HAP-1 (cell line): ENCODE measurements around the gene SPHK1.

Source experiments
- DNase-seq, 2 experiments: peaks; one replicate each; pipeline ENCODE4 v3.0.0-alpha.2; 2016 to 2020; ENCODE audit warnings: low spot score in 2 of 2
- H3K27me3 ChIP-seq: fragments of 250-450 bp; sonication (Bioruptor Pico); 2 replicates; pipeline ENCODE4 v1.5.1; 2020; ENCODE audit warnings: low read depth, mild to moderate bottlenecking, moderate library complexity
- H3K36me3 ChIP-seq: fragments of 250-450 bp; sonication (Bioruptor Pico); replicated peaks from 2 replicates; pipeline ENCODE4 v1.5.1; 2020; ENCODE audit warnings: mild to moderate bottlenecking
- H3K4me1 ChIP-seq: fragments of 250-450 bp; sonication (Bioruptor Pico); 2 replicates; pipeline ENCODE4 v1.5.1; 2020; ENCODE audit warnings: mild to moderate bottlenecking
- H3K4me3 ChIP-seq: fragments of 250-450 bp; sonication (Bioruptor Pico); 2 replicates; pipeline ENCODE4 v1.5.1; 2020; ENCODE audit warnings: mild to moderate bottlenecking, moderate library complexity
- H3K9me3 ChIP-seq: fragments of 250-450 bp; sonication (Bioruptor Pico); 2 replicates; pipeline ENCODE4 v1.5.1; 2020; ENCODE audit warnings: mild to moderate bottlenecking, moderate library complexity
- in situ Hi-C: fragments of 300-500 bp; cut with MboI; formaldehyde crosslinking; loops from 3 replicates; pipeline ENCODE4 v1.14.3; 2020; ENCODE audit warnings: low sequenced_read_pairs, inconsistent platforms, mixed read lengths

SPHK1 gene

GRCh38 chr17:76432712-76433336 lies 48.4 kb downstream of the SPHK1 start:
- no peaks in the 10 kb centered on the region for H3K9me3 ChIP-seq

GRCh38 chr17:76433693-76434092 lies 49.3 kb downstream of the SPHK1 start:
- DNase-seq = no peak
- H3K9me3 ChIP-seq = no peaks in the 10 kb centered on the region
- no peaks in the 10 kb centered on the region for H3K27me3 ChIP-seq
- H3K4me1 ChIP-seq = peaks cover 15% of the 10 kb centered on the region
- H3K36me3 ChIP-seq = no peaks in the 10 kb centered on the region
- no peak overlapping the region for H3K4me3 ChIP-seq
- in situ Hi-C loops = no loop called here

More at GRCh38 chr17:76432712-76433336, 48.4 kb downstream of the SPHK1 start:
- Histone ChIP-seq H3K4me3 (no peak overlapping the region), H3K27me3 (no peaks in the 10 kb centered on the region), H3K4me1 (peaks cover 14% of the 10 kb centered on the region), H3K36me3 (no peaks in the 10 kb centered on the region)
- DNase-seq = peak in 1 of 2 experiments; percentile 4
- in situ Hi-C loops = no loop called here

GRCh38 chr17:76434870-76435269 lies 50.5 kb downstream of the SPHK1 start:
- no peaks in the 10 kb centered on the region for H3K36me3 ChIP-seq
- DNase-seq = no peak
- no peaks in the 10 kb centered on the region for H3K9me3 ChIP-seq
- H3K4me1 ChIP-seq = peaks cover 23% of the 10 kb centered on the region
- no peak overlapping the region for H3K4me3 ChIP-seq
- H3K27me3 ChIP-seq = no peaks in the 10 kb centered on the region
- in situ Hi-C loops = no loop called here

GRCh38 chr17:76435751-76436150 lies 51.3 kb downstream of the SPHK1 start:
- Histone ChIP-seq H3K9me3 (no peaks in the 10 kb centered on the region), H3K4me3 (no peak overlapping the region), H3K27me3 (no peaks in the 10 kb centered on the region), H3K4me1 (peaks cover 23% of the 10 kb centered on the region), H3K36me3 (no peaks in the 10 kb centered on the region)
- no peak for DNase-seq
- in situ Hi-C loops = no loop called here
